Caco-2 (cell line): Measurements from ENCODE around the gene AUTS2. TPM values are rescaled to one million over a fixed set of nuclear protein-coding genes. Genes with fewer than 3 reads are reported as not detected.
A peak's percentile ranks its signal among the peaks of the same experiment; 100 is the strongest.

Experiments used
- BruUV-seq: library from RNA; stranded (reverse); fragments of 400-500 nt; replicated peaks from 2 replicates; lab custom pipeline; 2021; lab: Mats Ljungman, UMichigan
- CTCF ChIA-PET: fragments of 300-600 bp; sonication (Branson Sonifier 250); formaldehyde crosslinking; loops from one replicate; lab custom pipeline; 2022; ENCODE audit warnings: antibody characterized with exemption; lab: Charles Lee
- POLR2A ChIA-PET: fragments of 300-600 bp; sonication (Branson Sonifier 250); formaldehyde crosslinking; loops from one replicate; lab custom pipeline; 2022; ENCODE audit warnings: antibody characterized with exemption; lab: Charles Lee
- DNase-seq, 2 experiments: peaks; one replicate each; pipeline versions ENCODE4 v3.0.0 to v3.0.0-alpha.2; 2020 to 2022
- H3K27me3 ChIP-seq: replicated peaks from 2 replicates; pipeline ENCODE4 v1.6.0; 2011; ENCODE audit warnings: low read length; ENCODE audit not compliant: control insufficient read depth, insufficient read depth
- H3K36me3 ChIP-seq: 2 replicates; pipeline ENCODE4 v1.5.1; 2011; ENCODE audit warnings: low read length; ENCODE audit not compliant: control insufficient read depth, insufficient read depth
- H3K4me1 ChIP-seq: fragments of 250-450 bp; sonication (Bioruptor Pico); 2 replicates; pipeline ENCODE4 v1.5.1; 2020; ENCODE audit warnings: mild to moderate bottlenecking
- H3K4me3 ChIP-seq: 2 replicates; pipeline ENCODE4 v1.5.1; 2011; ENCODE audit warnings: low read depth, mild to moderate bottlenecking, control low read depth, low read length
- H3K9me3 ChIP-seq: fragments of 250-450 bp; sonication (Bioruptor Pico); 2 replicates; pipeline ENCODE4 v1.5.1; 2020; ENCODE audit warnings: mild to moderate bottlenecking, moderate library complexity
- H3K27ac Mint-ChIP-seq: one replicate; pipeline ENCODE4 v1.8.0; 2022; ENCODE audit warnings: mixed read lengths; ENCODE audit not compliant: unreplicated experiment
- H3K27me3 Mint-ChIP-seq: one replicate; pipeline ENCODE4 v1.8.0; 2022; ENCODE audit warnings: mixed read lengths; ENCODE audit not compliant: insufficient read depth, unreplicated experiment
- H3K36me3 Mint-ChIP-seq: one replicate; pipeline ENCODE4 v1.8.0; 2022; ENCODE audit warnings: mild to moderate bottlenecking, mixed read lengths; ENCODE audit not compliant: insufficient read depth, unreplicated experiment
- H3K4me1 Mint-ChIP-seq: one replicate; pipeline ENCODE4 v1.8.0; 2022; ENCODE audit warnings: low read depth, mixed read lengths; ENCODE audit not compliant: unreplicated experiment
- H3K4me3 Mint-ChIP-seq: one replicate; pipeline ENCODE4 v1.8.0; 2022; ENCODE audit warnings: mild to moderate bottlenecking, moderate library complexity, mixed read lengths; ENCODE audit not compliant: unreplicated experiment
- H3K9me3 Mint-ChIP-seq: one replicate; pipeline ENCODE4 v1.8.0; 2022; ENCODE audit warnings: mixed read lengths; ENCODE audit not compliant: unreplicated experiment
- intact Hi-C: fragments of 100-400 bp; cut with micrococcal nuclease; formaldehyde crosslinking; loops from one replicate; pipeline ENCODE4 v1.10.0; 2022; ENCODE audit not compliant: unreplicated experiment
- total RNA-seq: library from RNA; stranded (reverse); gene quantifications from 2 replicates; pipeline ENCODE4 v1.2.3, GENCODE V29; 2022
- TF ChIP-seq, protein P1 (sequence below), 2 experiments: fragments of 200-600 bp in 1 of 2; IDR thresholded peaks; 1 replicate in 1 of 2; 2 replicates in 1 of 2; pipeline versions ENCODE4 v1.5.1 to v1.8.0; 2011 to 2022; ENCODE audit warnings: antibody characterized with exemption in 1 of 2, control low read depth in 1 of 2, inconsistent platforms in 1 of 2, low read depth in 1 of 2, low read length in 1 of 2, mild to moderate bottlenecking in 1 of 2, moderate library complexity in 1 of 2; ENCODE audit not compliant: insufficient read depth in 1 of 2, severe bottlenecking in 1 of 2, unreplicated experiment in 1 of 2

The AUTS2 gene
- total RNA-seq, 1 experiment from 2014 or later = 37.1 TPM

DNA sequence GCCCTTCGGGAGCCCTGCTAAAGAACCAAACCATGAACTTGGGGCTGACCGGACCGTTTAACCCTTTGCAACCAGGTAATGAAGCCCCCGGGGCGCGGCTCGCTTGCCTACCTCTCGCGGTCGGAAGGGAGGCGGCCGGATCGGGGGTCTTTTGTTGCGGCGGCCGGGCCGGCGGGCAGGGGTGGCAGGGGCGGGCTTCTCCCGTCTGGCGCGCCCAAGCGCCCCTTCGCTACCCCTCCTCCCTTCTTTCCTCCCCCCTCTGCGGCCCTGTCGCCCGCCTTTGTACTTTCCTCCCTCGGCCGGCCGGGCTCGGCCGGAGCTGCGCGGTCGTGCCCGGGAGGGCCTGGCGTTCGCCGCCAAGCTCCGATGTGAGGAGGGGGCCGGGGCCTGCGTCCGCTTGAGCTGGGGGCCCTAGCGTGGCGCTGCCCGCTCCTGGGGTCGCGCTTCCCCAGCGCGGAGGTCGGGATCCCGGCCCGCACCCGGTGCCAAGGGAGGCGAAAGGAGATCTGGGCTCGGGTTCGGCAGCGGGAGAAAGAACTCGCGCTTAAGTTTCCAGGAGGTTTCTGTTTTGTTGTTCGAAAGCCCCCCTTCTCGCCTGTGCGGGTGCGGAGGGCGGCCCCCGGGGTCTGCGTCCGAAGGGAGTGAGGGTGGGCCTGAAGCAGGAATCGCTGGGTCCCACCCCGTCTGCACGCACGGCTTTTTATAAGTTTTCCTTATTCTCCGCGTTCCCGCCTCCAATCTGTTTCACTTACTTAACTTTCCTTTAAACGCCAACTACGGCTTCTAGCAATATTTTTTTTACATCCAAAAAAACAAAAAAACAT is 1096.9 kb downstream of the AUTS2 start:
- POLR2A ChIA-PET = interaction anchor here (0.6 kb wide), 1 partner anchor 21 kb away, joined by 3 read pairs; no protein-coding TSS in a partner anchor
- BruUV-seq = no TSS peak

DNA sequence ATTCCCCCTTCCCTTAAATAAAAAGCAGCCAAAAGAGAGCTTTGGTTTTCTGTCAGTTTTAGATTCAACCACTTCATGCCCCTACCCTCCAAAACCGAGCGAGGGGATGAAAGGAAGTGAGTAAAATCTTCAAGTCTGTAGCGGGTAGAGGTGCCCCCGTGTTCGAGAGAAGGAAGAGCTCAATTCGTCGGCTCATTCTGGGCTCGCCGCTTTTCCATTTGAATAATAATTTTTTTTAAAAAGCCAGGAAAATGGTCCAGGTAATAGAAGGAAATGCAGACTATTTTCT is 1097.5 kb downstream of the AUTS2 start:
- TF ChIP-seq, protein P1, sequence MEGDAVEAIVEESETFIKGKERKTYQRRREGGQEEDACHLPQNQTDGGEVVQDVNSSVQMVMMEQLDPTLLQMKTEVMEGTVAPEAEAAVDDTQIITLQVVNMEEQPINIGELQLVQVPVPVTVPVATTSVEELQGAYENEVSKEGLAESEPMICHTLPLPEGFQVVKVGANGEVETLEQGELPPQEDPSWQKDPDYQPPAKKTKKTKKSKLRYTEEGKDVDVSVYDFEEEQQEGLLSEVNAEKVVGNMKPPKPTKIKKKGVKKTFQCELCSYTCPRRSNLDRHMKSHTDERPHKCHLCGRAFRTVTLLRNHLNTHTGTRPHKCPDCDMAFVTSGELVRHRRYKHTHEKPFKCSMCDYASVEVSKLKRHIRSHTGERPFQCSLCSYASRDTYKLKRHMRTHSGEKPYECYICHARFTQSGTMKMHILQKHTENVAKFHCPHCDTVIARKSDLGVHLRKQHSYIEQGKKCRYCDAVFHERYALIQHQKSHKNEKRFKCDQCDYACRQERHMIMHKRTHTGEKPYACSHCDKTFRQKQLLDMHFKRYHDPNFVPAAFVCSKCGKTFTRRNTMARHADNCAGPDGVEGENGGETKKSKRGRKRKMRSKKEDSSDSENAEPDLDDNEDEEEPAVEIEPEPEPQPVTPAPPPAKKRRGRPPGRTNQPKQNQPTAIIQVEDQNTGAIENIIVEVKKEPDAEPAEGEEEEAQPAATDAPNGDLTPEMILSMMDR (IDR thresholded peaks at IDR 0.05; ENCODE audit: insufficient read depth in 1 of 2, low read depth in 1 of 2, low read length in 1 of 2, severe bottlenecking in 1 of 2, unreplicated experiment in 1 of 2) = no peak
- peak overlapping the region; percentile 73 for H3K27ac Mint-ChIP-seq
- BruUV-seq = no TSS peak
- peak overlapping the region; percentile 85 for H3K4me3 Mint-ChIP-seq
- Histone ChIP-seq H3K36me3 (peaks cover 2% of the 10 kb centered on the region; the same call in 1 of the 2 replicates), H3K9me3 (no peaks in the 10 kb centered on the region), H3K4me3 (peak overlapping the region; percentile 66), H3K4me1 (peaks cover 8% of the 10 kb centered on the region; the same call in 1 of the 2 replicates), H3K27me3 (no peaks in the 10 kb centered on the region)
- peaks cover 6% of the 10 kb centered on the region for H3K4me1 Mint-ChIP-seq
- no peak for DNase-seq
- no peaks in the 10 kb centered on the region for H3K27me3 Mint-ChIP-seq
- no peaks in the 10 kb centered on the region for H3K9me3 Mint-ChIP-seq
- ChIA-PET POLR2A (interaction anchor here (0.6 kb wide), 1 partner anchor 22 kb away, joined by 3 read pairs; no protein-coding TSS in a partner anchor), CTCF (no interaction called here)
- peaks cover 5% of the 10 kb centered on the region for H3K36me3 Mint-ChIP-seq
- intact Hi-C loops = loop anchor here (2.0 to 10.0 kb wide), 6 partner anchors 111 to 531 kb away; no protein-coding TSS in a partner anchor

More for the DNA sequence above, 1096.9 kb downstream of the AUTS2 start:
- H3K27me3 ChIP-seq = no peaks in the 10 kb centered on the region
- intact Hi-C loops = loop anchor here (5.0 to 10.0 kb wide), 5 partner anchors 123 to 530 kb away; no protein-coding TSS in a partner anchor
- peak overlapping the region; percentile 66 for H3K4me3 ChIP-seq
- peaks cover 8% of the 10 kb centered on the region; the same call in 1 of the 2 replicates for H3K4me1 ChIP-seq
- peak overlapping the region; percentile 85 for H3K4me3 Mint-ChIP-seq
- TF ChIP-seq, protein P1 (IDR thresholded peaks at IDR 0.05; ENCODE audit: insufficient read depth in 1 of 2, low read depth in 1 of 2, low read length in 1 of 2, severe bottlenecking in 1 of 2, unreplicated experiment in 1 of 2) = no peak
- H3K36me3 Mint-ChIP-seq = peaks cover 5% of the 10 kb centered on the region
- peaks cover 6% of the 10 kb centered on the region for H3K4me1 Mint-ChIP-seq
- H3K27ac Mint-ChIP-seq = peak overlapping the region; percentile 73
- no peaks in the 10 kb centered on the region for H3K27me3 Mint-ChIP-seq
- peak in 1 of 2 experiments; percentile 31 for DNase-seq
- peaks cover 2% of the 10 kb centered on the region; the same call in 1 of the 2 replicates for H3K36me3 ChIP-seq
- CTCF ChIA-PET = interaction anchor here (0.7 to 1.0 kb wide), 2 partner anchors 21 to 171 kb away, joined by 5 to 6 read pairs; no protein-coding TSS in a partner anchor
- H3K9me3 ChIP-seq = no peaks in the 10 kb centered on the region
- no peaks in the 10 kb centered on the region for H3K9me3 Mint-ChIP-seq

DNA sequence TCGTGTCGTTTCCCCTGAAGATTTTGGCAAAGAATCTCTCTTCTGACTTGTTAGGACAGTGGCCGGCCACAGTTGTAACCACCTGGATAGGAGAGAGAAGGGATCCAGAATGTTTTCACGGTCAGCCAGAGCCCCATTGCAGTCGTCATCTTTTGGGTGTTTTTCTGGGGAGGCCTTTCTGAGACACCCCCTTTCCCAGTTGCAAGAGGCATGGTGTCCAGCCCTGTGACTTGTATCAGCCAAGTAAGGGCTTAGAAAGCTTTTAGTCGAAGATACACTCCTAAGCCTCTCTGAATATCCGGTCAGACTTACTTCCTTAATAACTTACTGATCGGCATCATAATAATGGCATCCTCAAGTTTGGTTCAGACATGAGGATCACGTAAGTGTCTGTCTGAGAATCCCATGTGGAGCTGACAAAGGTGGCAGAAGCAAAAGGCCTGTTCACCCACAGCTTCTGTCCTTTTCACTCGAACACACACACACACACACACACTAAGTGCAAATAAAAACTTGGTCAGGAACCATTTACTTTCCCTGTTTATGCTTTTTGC is 1098.0 kb downstream of the AUTS2 start:
- H3K27ac Mint-ChIP-seq = no peak overlapping the region
- Histone ChIP-seq H3K27me3 (no peaks in the 10 kb centered on the region), H3K4me1 (peaks cover 8% of the 10 kb centered on the region; the same call in 1 of the 2 replicates), H3K36me3 (peaks cover 2% of the 10 kb centered on the region; the same call in 1 of the 2 replicates), H3K4me3 (peak overlapping the region; percentile 66), H3K9me3 (no peaks in the 10 kb centered on the region)
- H3K4me3 Mint-ChIP-seq = peak overlapping the region; percentile 85
- ChIA-PET CTCF (interaction anchor here (1.0 kb wide), 1 partner anchor 653 kb away, joined by 4 read pairs; no protein-coding TSS in a partner anchor), POLR2A (no interaction called here)
- intact Hi-C loops = loop anchor here (2.0 to 10.0 kb wide), 6 partner anchors 111 to 531 kb away; no protein-coding TSS in a partner anchor
- TF ChIP-seq, protein P1 (IDR thresholded peaks at IDR 0.05; ENCODE audit: insufficient read depth in 1 of 2, low read depth in 1 of 2, low read length in 1 of 2, severe bottlenecking in 1 of 2, unreplicated experiment in 1 of 2) = no peak
- H3K4me1 Mint-ChIP-seq = peaks cover 6% of the 10 kb centered on the region
- H3K36me3 Mint-ChIP-seq = peaks cover 5% of the 10 kb centered on the region
- no peaks in the 10 kb centered on the region for H3K27me3 Mint-ChIP-seq
- no TSS peak for BruUV-seq
- no peak for DNase-seq
- H3K9me3 Mint-ChIP-seq = no peaks in the 10 kb centered on the region
